HG03571 (cell line): ENCODE results near the gene ISLR2.
"Not testable (repeated sequence)": the region's sequence is repeated elsewhere in the genome, so short reads cannot be mapped to it uniquely, and the experiment has no call there.

Experiments
- ATAC-seq: cut with Tn5 transposase; IDR thresholded peaks from one replicate; pipeline ENCODE4 v1.9.1; 2021; ENCODE audit not compliant: unreplicated experiment

Gene ISLR2

DNA sequence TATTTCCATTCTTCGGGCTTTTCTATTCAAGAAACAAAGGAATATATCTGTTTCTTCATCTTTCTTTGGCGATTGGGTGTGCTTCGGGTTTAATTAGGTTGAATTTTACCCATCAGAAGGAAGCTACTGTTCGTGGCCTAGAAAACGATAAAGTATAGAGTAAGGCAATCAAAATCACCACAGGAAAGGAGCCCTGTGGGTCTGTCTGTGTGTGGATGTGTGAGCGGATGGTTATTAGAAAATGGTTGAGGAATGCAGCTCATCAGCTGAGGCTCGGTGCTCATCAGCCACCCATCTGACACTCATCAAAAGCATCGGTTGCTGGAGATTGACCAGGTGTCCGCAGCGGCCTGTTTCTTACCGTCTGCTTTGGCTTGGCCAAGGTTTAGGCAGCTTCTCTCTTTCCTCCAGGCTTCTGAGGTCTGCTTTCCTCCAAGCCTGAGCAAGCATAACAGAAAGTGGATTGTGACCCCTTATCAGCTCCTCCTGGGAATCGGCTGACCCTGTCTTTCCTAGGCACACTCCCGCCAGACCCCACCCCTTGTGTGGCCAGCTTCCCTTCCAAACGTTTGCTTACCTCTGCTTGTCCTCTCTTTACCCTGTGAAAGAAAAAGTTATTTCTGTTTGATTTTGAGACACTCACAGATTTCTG, 25.5 kb downstream of the ISLR2 start:
- ATAC-seq = no peak

DNA sequence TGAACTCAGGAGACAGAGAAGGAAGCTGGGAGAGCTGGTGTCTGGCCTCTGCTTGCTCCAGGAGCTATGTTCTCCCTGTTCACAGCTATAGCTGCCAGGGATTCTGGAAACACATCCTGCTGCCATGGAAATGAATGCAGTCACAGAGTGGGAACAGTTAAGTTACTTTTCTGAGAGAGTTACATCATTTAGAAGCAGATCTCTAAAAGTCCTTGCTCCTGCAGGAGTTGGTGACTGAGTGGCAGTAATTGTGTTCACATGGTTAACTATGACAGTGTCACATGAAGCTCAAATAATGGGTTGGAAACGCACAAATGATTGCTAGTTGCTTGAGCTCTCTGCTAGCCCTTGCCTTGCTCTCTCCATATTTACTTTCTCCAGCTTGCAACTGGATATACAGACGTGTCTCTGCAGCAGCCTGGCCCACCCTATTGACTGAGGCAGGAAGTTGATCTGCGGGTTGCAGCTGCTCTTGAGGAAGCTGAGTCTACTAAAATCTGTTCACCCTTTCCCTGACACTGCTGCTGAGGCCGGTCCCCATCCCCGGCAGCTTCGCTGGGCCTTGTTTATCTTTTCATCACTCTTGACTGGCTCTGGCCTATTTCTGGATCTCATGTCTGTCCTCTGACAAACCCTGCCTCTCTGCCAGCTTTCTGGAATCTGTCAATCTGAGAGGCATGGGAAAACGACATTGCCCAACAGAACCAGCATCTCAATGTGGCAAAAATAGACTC, 26.5 kb downstream of the ISLR2 start:
- ATAC-seq = no peak

DNA sequence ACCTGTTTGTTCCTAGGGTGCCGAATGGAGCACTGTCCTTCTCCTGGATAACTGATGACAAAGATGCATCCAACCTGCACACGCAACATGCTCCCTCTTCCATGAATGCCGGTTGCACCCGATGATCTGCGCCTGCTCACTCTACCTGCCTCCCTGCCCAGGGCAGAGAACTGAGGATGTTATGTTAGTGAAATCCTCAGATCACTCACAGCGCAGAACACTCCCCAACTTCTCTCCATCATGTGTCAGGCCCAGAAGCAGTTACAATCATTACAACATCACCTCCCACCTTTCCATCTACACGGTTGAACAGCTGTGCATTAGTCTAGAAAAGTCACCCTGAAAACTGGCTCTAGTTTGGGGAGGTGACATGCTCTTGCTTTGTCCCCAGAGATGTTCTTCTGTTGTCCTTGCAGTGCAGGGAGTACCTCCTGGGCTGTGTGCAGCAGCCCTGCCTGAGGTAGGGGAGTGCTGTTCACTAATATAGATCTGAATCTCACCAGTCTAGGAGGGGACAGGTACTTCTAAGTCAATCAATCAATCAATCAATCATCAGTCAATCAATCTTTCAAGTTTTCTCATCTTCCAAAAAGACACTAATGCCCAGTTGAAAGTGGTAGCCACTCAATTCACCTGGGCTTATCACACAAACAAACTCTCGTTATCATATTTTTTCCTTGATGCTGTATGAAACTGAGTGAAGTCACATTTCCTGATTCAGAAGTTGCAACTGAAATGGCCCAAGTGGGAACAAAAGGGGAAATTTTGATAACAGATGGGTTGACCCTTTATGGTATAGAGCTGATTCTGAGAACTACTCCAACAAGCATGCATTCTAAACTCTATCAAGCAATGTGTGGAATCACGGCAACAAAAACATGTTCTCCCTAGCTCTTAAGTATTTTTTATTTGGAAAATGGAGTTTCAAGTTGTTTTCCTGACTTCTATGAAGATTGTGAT, 27.8 kb downstream of the ISLR2 start:
- no peak for ATAC-seq

DNA sequence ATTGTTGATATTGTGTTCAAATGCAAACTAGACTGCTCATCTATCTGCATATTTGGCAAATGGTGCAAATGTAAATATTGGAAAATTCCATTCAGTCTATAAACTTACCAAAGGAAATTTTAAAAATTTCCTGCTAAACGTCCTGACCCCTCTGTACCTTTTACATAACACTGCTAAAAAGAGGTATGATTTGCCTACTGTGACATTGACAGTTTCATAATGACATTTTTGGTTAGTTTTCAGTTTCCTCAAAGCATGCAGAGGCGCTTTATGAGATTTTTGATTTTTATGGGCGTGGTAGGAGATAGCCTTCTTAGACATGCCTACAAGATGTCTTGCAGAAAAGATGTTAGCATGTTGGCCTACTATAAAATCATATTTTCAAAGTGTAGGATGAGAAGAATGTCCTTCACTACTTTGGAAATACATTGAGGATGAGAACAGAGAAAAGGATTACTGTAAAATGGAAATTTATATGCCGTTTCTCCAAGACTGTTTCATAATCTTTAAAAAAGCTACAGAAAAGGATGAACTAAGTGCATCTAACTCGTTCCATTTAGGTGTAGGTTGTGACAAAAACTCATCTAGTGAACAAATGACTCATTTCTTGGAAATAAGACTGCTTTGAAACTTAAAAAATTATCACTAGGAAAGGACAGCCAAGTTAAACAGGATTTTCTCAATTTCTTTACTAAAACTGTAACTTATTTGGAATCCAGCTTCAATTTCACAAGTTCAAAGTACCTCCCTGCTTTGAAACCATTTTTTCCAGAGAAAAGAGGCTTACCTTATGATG, 28.7 kb downstream of the ISLR2 start:
- no peak for ATAC-seq

DNA sequence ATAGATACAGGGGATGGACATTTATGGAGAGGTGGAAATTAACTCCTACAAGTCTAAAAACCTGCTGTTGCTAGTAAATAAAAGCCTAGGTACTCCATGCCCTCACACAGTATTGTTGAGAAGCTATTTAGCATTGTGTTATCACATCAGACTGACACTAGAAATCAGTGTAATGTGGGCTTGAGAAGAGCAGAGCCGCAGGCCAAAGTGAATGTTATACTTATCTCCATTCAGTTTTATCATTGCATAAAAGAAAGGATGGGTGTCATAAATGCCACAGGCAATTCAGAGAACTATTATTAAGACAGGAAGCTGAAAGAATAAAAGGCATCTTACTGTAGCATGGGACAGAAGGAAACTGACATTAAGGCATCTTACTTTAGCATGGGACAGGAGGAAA, 29.4 kb downstream of the ISLR2 start:
- no peak for ATAC-seq

DNA sequence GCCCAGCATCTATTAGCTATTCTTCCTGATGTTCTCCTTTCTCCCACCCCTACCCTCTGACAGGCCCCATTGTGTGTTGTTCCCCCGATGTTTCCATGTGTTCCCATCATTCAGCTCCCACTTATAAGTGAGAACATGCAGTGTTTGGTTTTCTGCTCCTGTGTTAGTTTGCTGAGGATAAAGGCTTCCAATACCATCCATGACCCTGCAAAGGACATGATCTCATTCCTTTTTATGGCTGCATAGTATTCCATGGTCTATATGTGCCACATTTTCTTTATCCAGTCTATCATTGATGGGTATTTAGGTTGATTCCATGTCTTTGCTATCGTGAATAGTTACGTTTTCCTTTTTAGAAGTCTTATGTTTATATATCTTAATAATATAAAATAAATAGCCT, 30.0 kb downstream of the ISLR2 start:
- not testable (repeated sequence) for ATAC-seq

DNA sequence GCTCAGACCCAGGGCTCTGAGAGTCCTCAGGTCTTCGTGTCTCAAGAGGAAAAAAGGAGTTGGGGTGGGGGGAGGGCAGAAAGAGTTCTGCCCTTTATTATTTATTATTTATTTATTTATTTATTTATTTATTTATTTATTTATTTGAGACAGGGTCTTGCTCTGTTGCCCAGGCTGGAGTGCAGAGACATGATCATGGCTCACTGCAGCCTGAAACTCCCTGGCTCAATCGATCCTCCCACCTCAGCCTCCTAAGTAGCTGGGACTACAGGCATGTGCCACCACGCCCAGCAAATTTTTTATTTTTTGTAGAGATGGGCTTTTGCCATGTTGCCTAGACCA, 31.8 kb downstream of the ISLR2 start:
- not testable (repeated sequence) for ATAC-seq

DNA sequence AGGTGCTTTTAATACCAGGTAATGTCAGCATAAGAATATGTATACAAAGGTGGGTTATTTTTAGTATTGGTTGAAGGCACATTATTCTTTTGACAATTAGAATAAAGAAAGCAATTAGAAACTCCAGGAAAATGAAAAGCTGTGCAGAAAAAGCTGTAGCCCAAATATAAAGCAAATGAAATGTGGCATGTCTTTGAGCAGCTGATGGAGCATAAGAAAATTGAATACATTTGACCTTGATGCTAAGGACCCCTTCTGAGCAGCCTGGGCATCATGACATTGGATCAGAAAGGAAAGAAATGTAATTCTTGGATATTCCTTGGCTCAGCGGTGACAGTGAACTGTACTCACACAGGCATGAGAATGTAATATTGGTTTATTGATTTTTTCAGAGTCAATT, 35.1 kb downstream of the ISLR2 start:
- ATAC-seq = no peak

DNA sequence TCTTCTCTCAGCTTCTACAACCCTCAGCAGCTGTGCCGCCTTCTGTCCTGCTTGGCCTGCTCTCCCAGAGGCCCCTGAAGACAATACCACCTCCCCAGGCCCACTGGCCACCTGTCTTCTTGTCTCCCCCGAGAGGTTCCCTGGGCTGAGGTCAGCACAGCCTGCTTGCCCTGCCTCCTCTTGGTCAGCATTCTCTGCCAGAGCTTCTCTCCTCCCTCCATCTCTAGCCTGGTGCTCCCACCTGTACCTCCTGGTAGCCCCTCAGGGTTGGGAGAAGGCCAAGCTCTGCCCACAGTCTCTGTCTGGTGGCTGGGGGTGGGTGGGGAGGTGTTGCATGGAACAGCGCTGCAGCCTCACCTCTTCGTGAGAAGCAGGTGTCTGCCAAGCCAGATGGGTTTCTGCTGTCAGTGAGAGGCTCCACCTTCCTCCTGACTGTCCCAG, 37.5 kb downstream of the ISLR2 start:
- ATAC-seq = no peak

DNA sequence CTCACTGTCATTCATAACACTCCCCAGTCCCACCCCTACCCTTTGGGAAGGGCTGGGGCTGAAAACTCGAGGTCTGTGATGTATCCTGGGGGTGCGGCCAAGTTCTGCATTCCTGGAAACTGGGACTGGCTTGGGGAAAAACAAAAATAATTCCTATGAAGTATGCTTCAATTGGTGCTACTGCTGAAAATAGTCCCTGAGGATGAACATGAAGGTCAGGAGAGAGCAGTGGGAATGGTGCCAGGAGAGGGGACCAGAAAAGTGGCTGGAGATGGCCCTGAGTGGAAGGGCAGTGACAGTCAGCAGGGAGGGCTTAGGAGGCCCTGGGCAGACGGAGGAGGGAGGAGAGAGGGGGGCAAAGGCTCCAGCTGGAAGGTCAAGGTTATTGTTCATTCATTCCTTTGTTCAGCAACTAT, 38.3 kb downstream of the ISLR2 start:
- ATAC-seq = no peak

DNA sequence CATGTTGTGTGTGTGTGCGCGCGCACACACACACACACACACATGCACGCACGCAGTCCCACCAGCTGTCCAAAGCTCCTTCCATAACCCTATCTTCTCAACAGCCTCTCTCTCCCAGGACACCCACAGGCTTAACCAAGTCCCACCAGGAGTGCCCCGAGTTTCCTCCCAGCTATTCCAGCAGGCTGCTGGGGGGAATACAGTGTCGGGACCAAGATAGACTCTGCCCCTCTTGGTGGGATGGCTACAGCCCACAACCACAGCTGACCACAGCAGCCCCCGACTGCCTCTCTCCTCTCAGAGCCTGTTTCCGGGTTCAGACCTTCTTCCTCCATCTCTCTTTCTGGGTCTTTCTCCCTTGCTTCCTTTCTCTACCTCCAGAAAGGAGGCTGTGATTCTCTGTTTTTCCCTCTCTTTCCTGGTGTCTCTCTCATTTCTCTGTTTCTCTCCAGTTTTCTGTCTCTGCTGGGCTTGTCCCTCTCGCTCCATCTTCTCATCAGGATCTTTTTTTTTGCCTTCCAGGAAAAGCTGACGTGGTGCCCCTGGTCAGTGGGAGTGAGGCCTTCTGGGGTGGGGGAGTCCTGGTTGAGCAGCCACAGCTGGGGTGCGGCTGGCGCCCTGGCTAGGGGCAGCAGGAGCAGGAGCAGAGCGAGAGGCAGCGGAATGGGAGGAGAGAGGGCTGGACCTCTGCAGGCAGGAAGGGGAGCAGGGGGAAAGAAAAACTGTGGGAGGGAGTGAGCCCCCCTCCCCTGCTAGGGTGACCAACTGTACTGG, 39.9 kb downstream of the ISLR2 start:
- no peak for ATAC-seq

DNA sequence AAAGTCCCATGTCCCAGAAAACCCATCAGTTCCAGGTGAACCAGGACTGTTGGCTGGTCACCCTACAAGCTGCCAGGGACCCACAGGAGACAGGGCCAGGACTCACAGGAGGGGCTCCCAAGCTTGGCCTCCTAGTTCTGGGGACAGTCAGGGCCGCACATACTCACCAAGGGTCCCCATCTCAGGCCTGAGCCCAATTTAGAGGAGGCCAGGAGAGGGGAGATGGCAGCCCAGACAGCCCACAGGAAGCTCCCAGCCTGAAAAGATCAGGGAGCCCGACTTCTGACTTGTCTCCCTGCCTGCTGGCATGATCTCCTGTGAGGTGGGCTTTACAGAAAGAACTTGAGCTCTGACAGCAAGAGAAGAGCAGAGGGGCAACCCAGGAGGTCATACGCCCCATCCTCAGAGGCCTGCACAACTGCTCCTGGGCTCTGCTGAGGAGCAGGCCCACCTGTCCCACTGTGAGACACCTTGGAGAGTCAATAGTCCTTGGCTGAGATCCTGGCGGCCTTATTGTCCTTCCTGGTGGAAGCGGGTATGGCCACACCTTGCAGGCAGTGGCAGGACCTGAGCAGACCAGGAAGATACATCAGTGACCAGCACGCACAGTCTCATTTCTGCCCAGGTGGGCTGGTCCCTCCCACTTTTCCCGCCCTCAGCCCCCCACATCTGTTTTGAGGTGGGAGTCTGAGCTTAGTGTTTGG, 40.6 kb downstream of the ISLR2 start:
- no peak for ATAC-seq

DNA sequence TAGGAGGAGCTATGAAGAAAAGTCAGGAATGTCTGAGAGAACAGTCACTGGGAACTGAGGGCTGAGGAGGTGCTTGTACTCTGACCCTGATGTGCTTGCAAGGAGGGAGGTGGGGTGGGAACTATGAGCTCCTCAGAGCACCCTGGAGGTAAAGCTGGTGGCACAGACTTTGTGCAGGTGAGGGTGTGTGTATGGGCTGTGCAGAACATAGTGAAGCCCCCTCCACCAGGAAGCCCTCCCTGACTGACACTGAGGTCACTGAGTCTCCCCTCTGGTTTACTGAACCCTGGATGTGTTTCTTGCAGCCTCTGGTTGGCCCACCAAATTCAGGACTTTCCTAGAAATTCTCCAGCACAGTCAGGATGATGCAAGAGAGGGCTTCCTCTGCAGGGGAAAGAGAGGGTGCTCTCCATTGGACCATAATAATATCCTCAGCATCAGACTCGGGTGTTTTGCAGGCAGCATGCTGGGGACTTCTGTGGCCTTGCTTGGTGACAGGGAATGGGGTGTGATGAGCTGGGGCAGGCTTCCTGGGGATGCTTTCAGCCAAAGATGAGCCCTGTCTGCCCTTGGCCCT, 41.7 kb downstream of the ISLR2 start:
- no peak for ATAC-seq

DNA sequence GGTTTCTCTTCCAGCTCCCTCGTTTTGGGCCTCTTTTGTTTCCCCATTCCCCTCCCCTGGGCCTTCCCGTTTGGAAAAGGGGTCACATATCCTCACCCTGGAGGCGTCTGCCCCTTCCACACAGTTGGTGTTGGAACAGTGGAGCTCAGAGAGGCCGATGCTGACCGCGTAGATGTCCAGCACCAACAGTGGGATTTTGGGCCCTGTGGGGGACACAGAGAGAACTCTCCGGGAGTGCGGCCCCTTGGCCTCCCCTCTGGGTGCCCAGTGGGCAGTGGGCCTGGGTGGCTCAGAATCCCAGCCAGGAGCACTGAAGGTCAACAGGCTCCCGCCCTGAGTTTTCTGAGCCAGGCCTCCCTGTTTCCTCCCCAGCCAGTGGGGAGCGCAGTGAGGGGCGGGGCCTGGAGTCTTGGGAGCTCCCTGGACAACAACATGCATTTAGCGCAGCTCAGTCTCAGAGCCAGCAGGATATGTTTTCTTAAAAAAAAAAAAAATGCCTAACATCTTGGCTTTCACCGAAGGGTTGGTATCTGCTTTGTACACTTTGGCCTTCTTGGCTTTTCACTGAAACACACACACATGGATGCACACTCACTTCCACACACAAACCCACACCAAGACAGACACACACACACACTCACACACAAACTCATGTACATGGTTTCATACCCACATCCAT, 42.5 kb downstream of the ISLR2 start:
- ATAC-seq = no peak

DNA sequence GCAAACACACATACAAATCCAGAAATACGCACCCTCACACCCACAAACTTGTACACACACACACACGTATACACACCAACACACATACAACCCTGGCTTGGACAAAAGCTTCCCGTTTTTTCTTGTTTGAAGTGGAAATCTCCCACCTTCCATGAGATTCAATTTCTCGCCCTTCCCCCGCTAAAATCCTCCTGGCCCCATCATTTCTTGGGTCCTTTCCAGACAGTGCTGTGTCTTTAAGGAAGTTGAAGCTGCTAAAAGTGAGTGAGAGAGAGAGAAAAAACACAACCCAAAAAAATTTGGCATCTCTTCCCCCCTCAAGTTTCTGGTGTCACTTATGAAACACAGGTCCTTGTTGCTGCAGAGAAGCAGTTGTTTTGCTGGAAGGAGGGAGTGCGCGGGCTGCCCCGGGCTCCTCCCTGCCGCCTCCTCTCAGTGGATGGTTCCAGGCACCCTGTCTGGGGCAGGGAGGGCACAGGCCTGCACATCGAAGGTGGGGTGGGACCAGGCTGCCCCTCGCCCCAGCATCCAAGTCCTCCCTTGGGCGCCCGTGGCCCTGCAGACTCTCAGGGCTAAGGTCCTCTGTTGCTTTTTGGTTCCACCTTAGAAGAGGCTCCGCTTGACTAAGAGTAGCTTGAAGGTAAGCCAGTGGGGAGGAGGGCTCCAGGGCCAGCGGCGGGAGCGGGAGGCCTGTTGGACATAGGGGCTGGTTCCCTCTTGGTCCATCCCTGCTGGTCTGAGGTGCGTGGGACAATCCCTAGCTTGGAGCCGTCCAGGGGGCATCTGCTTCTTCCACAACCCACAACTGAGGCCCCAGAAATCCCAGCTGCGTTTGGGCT, 43.2 kb downstream of the ISLR2 start, which contains the start of gene ISLR:
TSS of gene ISLR (plus strand) at position 331 of the 839 bp plus-strand sequence. CDS start 1,149 bp downstream, outside the sequence.
- ATAC-seq = no peak

DNA sequence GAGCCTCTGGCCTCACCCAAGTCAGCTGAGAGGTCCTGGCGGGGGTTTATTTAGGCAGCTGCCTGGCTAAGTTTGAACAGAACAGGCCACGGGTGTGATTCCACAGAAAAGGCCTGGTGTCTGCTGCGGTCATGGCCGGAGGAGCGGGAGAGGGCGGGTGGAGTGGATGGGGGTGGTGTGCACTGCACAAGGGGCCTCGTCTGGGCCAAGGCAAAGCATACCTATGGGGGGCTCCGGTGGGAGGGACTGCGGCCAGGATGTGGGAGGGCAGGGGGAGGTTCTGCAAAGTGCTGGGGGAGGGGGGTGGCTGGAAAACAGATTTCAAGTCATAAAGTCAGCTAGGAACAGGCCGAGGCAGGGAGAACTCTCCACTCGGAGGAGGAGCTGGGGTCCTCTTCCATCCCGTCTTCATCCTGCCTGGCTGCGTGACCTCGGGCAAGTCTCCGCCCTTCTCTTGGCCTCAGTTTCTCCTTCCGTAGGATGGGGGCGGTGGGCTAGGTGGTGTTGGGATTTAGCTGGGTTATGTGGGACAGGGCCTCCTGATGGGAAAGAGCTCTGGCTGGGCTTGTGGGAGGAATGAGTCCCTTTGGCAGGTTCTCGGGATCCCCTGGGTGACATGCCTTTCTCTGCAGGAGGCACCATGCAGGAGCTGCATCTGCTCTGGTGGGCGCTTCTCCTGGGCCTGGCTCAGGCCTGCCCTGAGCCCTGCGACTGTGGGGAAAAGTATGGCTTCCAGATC, 44.0 kb downstream of the ISLR2 start:
- ATAC-seq = no peak

DNA sequence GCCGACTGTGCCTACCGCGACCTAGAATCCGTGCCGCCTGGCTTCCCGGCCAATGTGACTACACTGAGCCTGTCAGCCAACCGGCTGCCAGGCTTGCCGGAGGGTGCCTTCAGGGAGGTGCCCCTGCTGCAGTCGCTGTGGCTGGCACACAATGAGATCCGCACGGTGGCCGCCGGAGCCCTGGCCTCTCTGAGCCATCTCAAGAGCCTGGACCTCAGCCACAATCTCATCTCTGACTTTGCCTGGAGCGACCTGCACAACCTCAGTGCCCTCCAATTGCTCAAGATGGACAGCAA, 44.5 kb downstream of the ISLR2 start:
- ATAC-seq = no peak
